ENCODE results near the gene CAMSAP1.

The CAMSAP1 gene

DNA sequence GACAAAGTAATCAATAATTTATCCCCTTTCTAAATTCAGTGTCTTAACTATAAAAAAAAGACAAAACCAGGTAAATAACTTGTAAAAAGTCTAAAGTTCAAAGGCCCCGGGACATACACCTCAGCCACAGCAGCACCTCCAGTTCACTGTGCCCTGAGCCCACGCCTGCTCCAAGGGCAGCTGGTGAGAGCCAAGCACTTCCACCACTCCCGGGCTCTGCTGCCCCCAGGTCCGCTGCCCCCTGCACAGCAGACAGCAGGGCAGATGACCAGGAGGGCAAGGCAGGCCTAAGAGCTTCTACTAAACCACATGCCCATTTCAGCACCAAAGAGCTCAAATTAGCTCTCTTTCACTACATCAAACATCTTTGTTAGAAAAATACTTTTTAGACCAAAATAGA is 91.9 kb downstream of the CAMSAP1 start:
- TF ChIP-seq, protein P1, sequence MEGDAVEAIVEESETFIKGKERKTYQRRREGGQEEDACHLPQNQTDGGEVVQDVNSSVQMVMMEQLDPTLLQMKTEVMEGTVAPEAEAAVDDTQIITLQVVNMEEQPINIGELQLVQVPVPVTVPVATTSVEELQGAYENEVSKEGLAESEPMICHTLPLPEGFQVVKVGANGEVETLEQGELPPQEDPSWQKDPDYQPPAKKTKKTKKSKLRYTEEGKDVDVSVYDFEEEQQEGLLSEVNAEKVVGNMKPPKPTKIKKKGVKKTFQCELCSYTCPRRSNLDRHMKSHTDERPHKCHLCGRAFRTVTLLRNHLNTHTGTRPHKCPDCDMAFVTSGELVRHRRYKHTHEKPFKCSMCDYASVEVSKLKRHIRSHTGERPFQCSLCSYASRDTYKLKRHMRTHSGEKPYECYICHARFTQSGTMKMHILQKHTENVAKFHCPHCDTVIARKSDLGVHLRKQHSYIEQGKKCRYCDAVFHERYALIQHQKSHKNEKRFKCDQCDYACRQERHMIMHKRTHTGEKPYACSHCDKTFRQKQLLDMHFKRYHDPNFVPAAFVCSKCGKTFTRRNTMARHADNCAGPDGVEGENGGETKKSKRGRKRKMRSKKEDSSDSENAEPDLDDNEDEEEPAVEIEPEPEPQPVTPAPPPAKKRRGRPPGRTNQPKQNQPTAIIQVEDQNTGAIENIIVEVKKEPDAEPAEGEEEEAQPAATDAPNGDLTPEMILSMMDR (IDR thresholded peaks at IDR 0.05; ENCODE audit: unreplicated experiment in 3 of 3) = no peak
- Mint-ChIP-seq H3K9me3 (no peaks in the 10 kb centered on the region), H3K4me3 (no peak overlapping the region), H3K4me1 (peaks cover 23% of the 10 kb centered on the region), H3K27ac (no peak overlapping the region), H3K27me3 (ENCODE audit: low read depth) (no peaks in the 10 kb centered on the region), H3K36me3 (ENCODE audit: low read depth) (peaks cover 83% of the 10 kb centered on the region)

DNA sequence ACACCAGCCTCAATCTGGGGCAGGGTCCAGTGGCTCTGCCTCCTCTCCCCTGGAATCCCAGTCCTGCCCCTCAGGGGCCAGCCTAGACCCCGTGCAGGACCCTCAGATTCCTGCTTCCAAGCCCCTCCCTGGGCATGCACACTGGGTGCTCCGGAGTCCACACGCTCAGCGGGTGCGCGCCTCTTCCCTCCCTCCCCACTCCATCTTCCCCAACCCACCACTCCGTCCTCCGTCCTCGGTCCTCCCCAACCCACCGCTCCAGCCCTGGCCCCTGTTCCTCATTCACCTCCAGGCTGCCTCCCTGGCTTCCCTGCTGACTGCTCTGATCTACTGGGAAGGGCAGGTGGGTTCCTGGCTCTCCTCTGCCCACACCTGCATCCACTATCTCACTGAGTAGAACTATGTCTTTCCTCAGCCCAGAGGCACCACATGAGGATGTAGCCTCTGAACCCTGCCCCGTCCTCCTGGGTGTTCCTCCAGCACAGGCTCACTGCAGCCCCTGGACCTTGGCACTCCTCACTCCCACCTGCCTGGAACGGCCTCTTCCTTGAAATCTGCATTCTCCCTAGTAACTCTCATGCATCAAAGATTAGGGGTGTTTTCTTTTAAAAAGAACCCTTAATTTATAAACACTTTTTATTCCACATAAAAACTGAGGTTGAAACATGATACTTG is 92.8 kb downstream of the CAMSAP1 start:
- TF ChIP-seq, protein P1 (IDR thresholded peaks at IDR 0.05; ENCODE audit: unreplicated experiment in 3 of 3) = no peak
- no peak overlapping the region for H3K4me3 Mint-ChIP-seq
- H3K4me1 Mint-ChIP-seq = peaks cover 23% of the 10 kb centered on the region
- no peaks in the 10 kb centered on the region for H3K9me3 Mint-ChIP-seq
- peak overlapping the region in 1 of 3 experiments; percentile 46 for H3K27ac Mint-ChIP-seq
- no peaks in the 10 kb centered on the region for H3K27me3 Mint-ChIP-seq (ENCODE audit: low read depth)
- H3K36me3 Mint-ChIP-seq (ENCODE audit: low read depth) = peaks cover 84% of the 10 kb centered on the region

DNA sequence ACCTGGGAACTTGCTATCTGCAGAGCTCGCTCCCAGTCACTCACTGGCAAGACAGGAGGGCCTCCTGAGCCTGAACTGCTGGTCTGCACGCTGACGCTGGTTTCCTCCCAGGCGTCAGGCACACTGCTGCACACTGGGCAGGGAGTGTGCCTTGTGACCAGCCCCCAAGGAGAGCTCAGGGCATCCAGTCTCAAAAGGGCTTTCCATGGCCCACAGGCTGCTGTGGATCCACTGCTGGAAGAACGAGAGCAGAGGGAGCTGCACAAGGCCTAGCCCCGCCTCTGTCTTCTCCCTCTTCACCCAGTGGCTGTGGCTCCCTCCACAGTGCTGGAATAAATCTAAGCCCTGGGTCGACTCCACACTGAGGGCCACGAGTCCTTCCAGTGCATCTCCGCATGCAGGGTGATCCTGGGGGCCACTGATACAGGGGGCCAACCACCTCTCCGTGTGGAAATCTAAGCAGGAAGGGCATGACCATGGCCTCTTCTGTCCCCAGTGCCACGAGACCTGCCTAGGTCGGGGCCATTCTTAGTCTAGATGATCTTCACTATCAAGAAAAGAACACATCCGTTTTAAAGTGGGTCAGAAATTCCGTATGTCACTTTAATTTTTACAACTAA is 93.6 kb downstream of the CAMSAP1 start:
- H3K4me3 Mint-ChIP-seq = no peak overlapping the region
- TF ChIP-seq, protein P1 (IDR thresholded peaks at IDR 0.05; ENCODE audit: unreplicated experiment in 3 of 3) = no peak
- H3K27ac Mint-ChIP-seq = no peak overlapping the region
- no peaks in the 10 kb centered on the region for H3K27me3 Mint-ChIP-seq (ENCODE audit: low read depth)
- peaks cover 81% of the 10 kb centered on the region for H3K36me3 Mint-ChIP-seq (ENCODE audit: low read depth)
- no peaks in the 10 kb centered on the region for H3K9me3 Mint-ChIP-seq
- H3K4me1 Mint-ChIP-seq = peaks cover 23% of the 10 kb centered on the region

DNA sequence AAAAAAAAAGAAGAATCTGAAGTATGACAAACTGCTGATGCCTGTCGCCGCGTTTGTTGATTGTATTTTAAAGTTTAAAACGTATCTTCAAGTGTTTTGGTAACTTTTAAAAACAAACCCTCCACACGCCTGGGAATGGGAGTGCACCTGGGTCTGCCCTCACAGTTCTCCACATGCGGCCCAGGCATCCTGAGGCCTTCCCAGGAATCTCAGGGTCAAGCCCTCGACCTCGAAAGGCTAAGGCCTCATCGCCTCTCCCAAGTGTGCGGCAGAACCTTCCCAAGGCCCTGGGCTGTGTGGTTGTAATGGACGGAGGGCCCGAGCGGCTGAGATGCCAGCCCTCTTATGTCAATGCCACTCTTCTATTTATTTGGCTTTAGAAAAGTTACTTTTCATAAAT is 94.4 kb downstream of the CAMSAP1 start:
- no peak overlapping the region for H3K27ac Mint-ChIP-seq
- no peaks in the 10 kb centered on the region for H3K27me3 Mint-ChIP-seq (ENCODE audit: low read depth)
- H3K4me3 Mint-ChIP-seq = no peak overlapping the region
- H3K9me3 Mint-ChIP-seq = no peaks in the 10 kb centered on the region
- TF ChIP-seq, protein P1 (IDR thresholded peaks at IDR 0.05; ENCODE audit: unreplicated experiment in 3 of 3) = no peak
- peaks cover 23% of the 10 kb centered on the region for H3K4me1 Mint-ChIP-seq
- H3K36me3 Mint-ChIP-seq (ENCODE audit: low read depth) = peaks cover 76% of the 10 kb centered on the region

DNA sequence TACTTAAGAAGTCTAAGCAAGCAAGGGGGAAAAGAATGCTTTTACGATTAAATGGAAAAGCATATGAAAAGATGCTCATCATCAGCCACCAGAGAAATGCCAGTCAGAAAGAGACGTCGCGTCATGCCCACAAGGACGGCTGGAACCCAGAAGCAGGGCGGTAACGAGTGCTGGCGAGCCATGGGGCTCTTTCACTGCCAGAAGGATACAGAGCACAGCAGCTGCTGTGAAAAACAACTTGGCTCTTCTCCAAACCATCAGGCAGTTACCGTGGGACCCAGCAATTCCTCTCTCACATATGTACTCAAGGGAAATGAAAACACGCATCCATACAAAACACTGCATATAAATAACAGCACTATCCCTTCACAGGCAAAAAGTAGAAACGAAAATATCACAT is 95.5 kb downstream of the CAMSAP1 start:
- Mint-ChIP-seq H3K4me1 (peaks cover 20% of the 10 kb centered on the region), H3K36me3 (ENCODE audit: low read depth) (peaks cover 76% of the 10 kb centered on the region)
- TF ChIP-seq, protein P1 (IDR thresholded peaks at IDR 0.05; ENCODE audit: unreplicated experiment in 3 of 3) = no peak

More for the DNA sequence above, 95.5 kb downstream of the CAMSAP1 start:
- peak overlapping the region in 2 of 3 experiments; percentile 31 to 38 for H3K27ac Mint-ChIP-seq
- no peaks in the 10 kb centered on the region for H3K27me3 Mint-ChIP-seq (ENCODE audit: low read depth)
- H3K9me3 Mint-ChIP-seq = no peaks in the 10 kb centered on the region
- peak overlapping the region in 1 of 3 experiments; percentile 4 for H3K4me3 Mint-ChIP-seq
